ENCODE results near the gene OR52D1. TPM values are rescaled to one million over a fixed set of nuclear protein-coding genes. Genes with fewer than 3 reads are reported as not detected.

OR52D1 gene
- total RNA-seq (not detected), total RNA-seq (0 reads per million in 29 experiments)
- not detected for total RNA-seq (2013)

DNA sequence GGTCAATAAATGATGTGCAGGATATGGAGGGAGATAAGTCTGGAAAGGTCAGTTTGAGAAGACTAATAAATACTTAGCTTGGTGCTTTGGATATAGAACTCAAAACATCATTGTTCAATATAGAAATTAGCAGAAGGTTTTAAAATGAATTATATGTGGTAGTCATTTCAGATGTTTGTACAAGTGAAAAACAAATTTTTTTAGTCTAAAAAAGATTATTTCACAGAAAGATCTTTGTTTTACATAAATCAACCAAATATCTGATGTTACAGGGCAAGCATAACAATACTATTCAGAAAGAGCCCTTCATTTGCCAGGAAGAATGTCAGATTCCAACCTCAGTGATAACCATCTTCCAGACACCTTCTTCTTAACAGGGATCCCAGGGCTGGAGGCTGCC is at the start of gene OR52D1:
Gene OR52D1, plus strand, starts transcription at position 301 of the 400 bp plus-strand sequence. Its CDS starts 22 bp downstream, at position 323.
- no peak for ATAC-seq (replicated peaks in 1 of 4)
- no peaks in the 10 kb centered on the region for H3K9me3 ChIP-seq
- ChIA-PET POLR2A (no interaction called here), CTCF (no interaction called here)
- H3K36me3 Mint-ChIP-seq, result no peaks in the 10 kb centered on the region
- peaks cover 0 to 11% of the 10 kb centered on the region in 2 donors for H3K27me3 Mint-ChIP-seq
- H3K9me3 Mint-ChIP-seq, result no peaks in the 10 kb centered on the region
- H3K4me3 Mint-ChIP-seq, result no peak within 1 kb of the TSS
- DNase-seq, result no peak
- H3K4me1 Mint-ChIP-seq, result no peaks in the 10 kb centered on the region
- no peaks in the 10 kb centered on the region for H3K4me1 ChIP-seq (ENCODE audit: control insufficient read depth in 1 of 2, extremely low read depth in 1 of 2, insufficient read depth in 2 of 2, low read length in 2 of 2)
- H3K36me3 ChIP-seq (ENCODE audit: control insufficient read depth in 2 of 2, extremely low read depth in 1 of 2, insufficient read depth in 1 of 2, low read length in 1 of 2), result no peaks in the 10 kb centered on the region
- H3K27ac ChIP-seq (ENCODE audit: low read length), result no peak within 1 kb of the TSS
- H3K27me3 ChIP-seq (replicated peaks in 1 of 2; ENCODE audit: control insufficient read depth in 2 of 2, extremely low read depth in 1 of 2, insufficient read depth in 2 of 2, low read length in 1 of 2), result peaks cover 0 to 3% of the 10 kb centered on the region in 2 experiments
- H3K27ac Mint-ChIP-seq, result no peak within 1 kb of the TSS
- no peak within 1 kb of the TSS for H3K4me3 ChIP-seq (ENCODE audit: control insufficient read depth in 1 of 2, extremely low read depth in 1 of 2, low read length in 1 of 2)

GRCh38 chr11:5441414-5441813 is 47.1 kb upstream of the OR52D1 start, which contains the start of gene OR51I1:
Gene OR51I1, minus strand, starts transcription at chr11:5441514. Its CDS starts 0 bp downstream, at chr11:5441514.
- ChIA-PET CTCF (no interaction called here), POLR2A (no interaction called here)

DNA sequence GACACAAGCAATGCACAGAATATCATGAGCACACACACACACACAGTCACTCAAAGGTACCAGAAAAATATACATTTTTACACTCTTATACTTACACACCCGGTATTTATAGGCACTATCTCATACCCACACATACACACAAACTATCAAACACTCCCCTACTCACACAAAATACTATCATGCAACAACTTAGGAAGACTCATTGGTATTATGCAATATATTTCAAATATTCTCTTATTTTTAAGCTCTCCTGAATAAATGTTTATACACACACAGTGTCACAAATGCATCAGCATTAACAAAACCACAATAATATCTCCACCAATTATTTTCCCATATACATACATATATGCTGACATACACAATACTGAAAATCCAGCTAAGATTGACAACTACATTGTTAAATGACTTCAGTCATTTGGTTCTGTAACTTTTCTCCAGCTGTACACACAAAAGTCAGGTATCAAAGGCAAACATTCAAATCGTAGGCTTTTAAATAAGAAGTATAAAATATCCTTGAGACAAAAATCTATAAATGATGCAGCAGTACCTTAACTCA is 44.6 kb upstream of the OR52D1 start:
- ATAC-seq (replicated peaks in 1 of 4) (no peak), DNase-seq (no peak)
- H3K4me1 ChIP-seq (ENCODE audit: control insufficient read depth in 1 of 2, extremely low read depth in 1 of 2, insufficient read depth in 2 of 2, low read length in 2 of 2), result no peaks in the 10 kb centered on the region
- POLR2A ChIA-PET, result no interaction called here
- Mint-ChIP-seq H3K4me3 (no peak overlapping the region), H3K9me3 (peaks cover 0 to 5% (median 0%) of the 10 kb centered on the region in 3 donors), H3K36me3 (no peaks in the 10 kb centered on the region), H3K27ac (no peak overlapping the region), H3K4me1 (no peaks in the 10 kb centered on the region), H3K27me3 (peaks cover 13 to 24% of the 10 kb centered on the region in 2 donors)
- no peaks in the 10 kb centered on the region for H3K36me3 ChIP-seq (ENCODE audit: control insufficient read depth in 2 of 2, extremely low read depth in 1 of 2, insufficient read depth in 1 of 2, low read length in 1 of 2)
- H3K27me3 ChIP-seq (replicated peaks in 1 of 2; ENCODE audit: control insufficient read depth in 2 of 2, extremely low read depth in 1 of 2, insufficient read depth in 2 of 2, low read length in 1 of 2), result no peaks in the 10 kb centered on the region
- H3K27ac ChIP-seq (ENCODE audit: low read length), result no peak overlapping the region
- CTCF ChIA-PET, result no interaction called here
- H3K4me3 ChIP-seq (ENCODE audit: control insufficient read depth in 1 of 2, extremely low read depth in 1 of 2, low read length in 1 of 2), result no peak overlapping the region
- no CpG with 5 or more reads among the region's 2 CpGs for WGBS (ENCODE audit: insufficient coverage)
- H3K9me3 ChIP-seq, result no peaks in the 10 kb centered on the region

More at GRCh38 chr11:5441414-5441813, 47.1 kb upstream of the OR52D1 start, which contains the start of gene OR51I1:
- Histone ChIP-seq H3K4me3 (ENCODE audit: control insufficient read depth in 1 of 2, extremely low read depth in 1 of 2, low read length in 1 of 2) (no peak within 1 kb of the TSS), H3K27ac (ENCODE audit: low read length) (no peak within 1 kb of the TSS), H3K36me3 (ENCODE audit: control insufficient read depth in 2 of 2, extremely low read depth in 1 of 2, insufficient read depth in 1 of 2, low read length in 1 of 2) (no peaks in the 10 kb centered on the region), H3K9me3 (no peaks in the 10 kb centered on the region), H3K4me1 (ENCODE audit: control insufficient read depth in 1 of 2, extremely low read depth in 1 of 2, insufficient read depth in 2 of 2, low read length in 2 of 2) (no peaks in the 10 kb centered on the region), H3K27me3 (replicated peaks in 1 of 2; ENCODE audit: control insufficient read depth in 2 of 2, extremely low read depth in 1 of 2, insufficient read depth in 2 of 2, low read length in 1 of 2) (no peaks in the 10 kb centered on the region)
- H3K27me3 Mint-ChIP-seq, result peaks cover 13 to 28% of the 10 kb centered on the region in 2 donors
- H3K9me3 Mint-ChIP-seq, result peaks cover 0 to 5% (median 0%) of the 10 kb centered on the region in 3 donors
- H3K4me3 Mint-ChIP-seq, result no peak within 1 kb of the TSS
- no peak for ATAC-seq (replicated peaks in 1 of 4)
- H3K4me1 Mint-ChIP-seq, result no peaks in the 10 kb centered on the region
- 29% methylated on average over 2 of the region's 2 CpGs for WGBS (ENCODE audit: insufficient coverage)
- H3K27ac Mint-ChIP-seq, result no peak within 1 kb of the TSS
- no peak for DNase-seq
- no peaks in the 10 kb centered on the region for H3K36me3 Mint-ChIP-seq

GRCh38 chr11:5449023-5449422 is 39.5 kb upstream of the OR52D1 start, which contains the start of gene OR51I2:
Gene OR51I2, plus strand, starts transcription at chr11:5449323. Its CDS starts 4,166 bp downstream, at chr11:5453489.
- ATAC-seq (replicated peaks in 1 of 4), result no peak
- Mint-ChIP-seq H3K36me3 (no peaks in the 10 kb centered on the region), H3K27me3 (peaks cover 4 to 14% of the 10 kb centered on the region in 2 donors), H3K4me3 (no peak within 1 kb of the TSS), H3K9me3 (peaks cover 0 to 3% (median 0%) of the 10 kb centered on the region in 3 donors), H3K27ac (no peak within 1 kb of the TSS), H3K4me1 (no peaks in the 10 kb centered on the region)
- ChIA-PET POLR2A (no interaction called here), CTCF (no interaction called here)
- Histone ChIP-seq H3K36me3 (ENCODE audit: control insufficient read depth in 2 of 2, extremely low read depth in 1 of 2, insufficient read depth in 1 of 2, low read length in 1 of 2) (no peaks in the 10 kb centered on the region), H3K27me3 (replicated peaks in 1 of 2; ENCODE audit: control insufficient read depth in 2 of 2, extremely low read depth in 1 of 2, insufficient read depth in 2 of 2, low read length in 1 of 2) (no peaks in the 10 kb centered on the region), H3K27ac (ENCODE audit: low read length) (no peak within 1 kb of the TSS), H3K9me3 (no peaks in the 10 kb centered on the region), H3K4me3 (ENCODE audit: control insufficient read depth in 1 of 2, extremely low read depth in 1 of 2, low read length in 1 of 2) (no peak within 1 kb of the TSS), H3K4me1 (ENCODE audit: control insufficient read depth in 1 of 2, extremely low read depth in 1 of 2, insufficient read depth in 2 of 2, low read length in 2 of 2) (no peaks in the 10 kb centered on the region)
- no peak for DNase-seq
- WGBS (ENCODE audit: insufficient coverage), result no CpG with 5 or more reads among the region's 2 CpGs

GRCh38 chr11:5449432-5449831 is 39.1 kb upstream of the OR52D1 start:
- ChIA-PET POLR2A (no interaction called here), CTCF (no interaction called here)
- Histone ChIP-seq H3K27ac (ENCODE audit: low read length) (no peak overlapping the region), H3K9me3 (no peaks in the 10 kb centered on the region), H3K27me3 (replicated peaks in 1 of 2; ENCODE audit: control insufficient read depth in 2 of 2, extremely low read depth in 1 of 2, insufficient read depth in 2 of 2, low read length in 1 of 2) (no peaks in the 10 kb centered on the region), H3K4me3 (ENCODE audit: control insufficient read depth in 1 of 2, extremely low read depth in 1 of 2, low read length in 1 of 2) (no peak overlapping the region), H3K36me3 (ENCODE audit: control insufficient read depth in 2 of 2, extremely low read depth in 1 of 2, insufficient read depth in 1 of 2, low read length in 1 of 2) (no peaks in the 10 kb centered on the region), H3K4me1 (ENCODE audit: control insufficient read depth in 1 of 2, extremely low read depth in 1 of 2, insufficient read depth in 2 of 2, low read length in 2 of 2) (no peaks in the 10 kb centered on the region)
- H3K27ac Mint-ChIP-seq, result no peak overlapping the region
- H3K4me3 Mint-ChIP-seq, result no peak overlapping the region
- no peaks in the 10 kb centered on the region for H3K4me1 Mint-ChIP-seq
- DNase-seq, result no peak
- H3K27me3 Mint-ChIP-seq, result peaks cover 1 to 13% of the 10 kb centered on the region in 2 donors
- H3K9me3 Mint-ChIP-seq, result peaks cover 0 to 3% (median 0%) of the 10 kb centered on the region in 3 donors
- WGBS (ENCODE audit: insufficient coverage), result no CpG with 5 or more reads among the region's 4 CpGs
- ATAC-seq (replicated peaks in 1 of 4), result no peak
- H3K36me3 Mint-ChIP-seq, result no peaks in the 10 kb centered on the region

DNA sequence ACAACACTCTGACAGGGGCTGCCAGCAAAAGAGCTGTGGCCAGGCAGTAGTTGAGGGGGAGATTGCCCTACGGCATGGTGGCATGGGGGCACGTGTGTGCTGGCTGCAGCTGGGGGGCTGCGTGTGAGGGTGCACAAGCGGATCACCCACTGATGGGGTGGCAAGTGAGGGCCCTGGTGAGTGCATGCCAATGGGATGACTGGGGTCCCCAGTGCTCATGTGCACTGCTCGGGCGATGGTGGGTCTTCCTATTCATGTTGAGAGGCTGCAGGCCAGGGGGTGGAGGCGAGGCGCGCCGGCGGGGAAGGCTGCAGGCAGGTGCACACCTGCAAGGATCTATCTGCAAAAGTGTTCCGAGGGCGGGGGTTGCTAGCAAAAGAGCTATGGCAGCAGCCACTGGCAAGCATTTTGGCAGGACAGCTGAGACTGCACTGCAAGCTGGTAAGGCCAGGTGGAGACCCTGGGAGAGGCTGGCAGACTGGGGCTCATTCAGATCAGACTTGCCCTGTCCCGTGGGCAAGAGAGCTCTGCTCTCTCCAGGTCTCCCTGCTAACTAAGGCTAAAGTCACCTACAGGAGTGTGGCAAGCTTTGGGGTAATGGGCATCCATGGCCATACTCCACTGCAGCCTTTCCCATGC is 27.4 kb upstream of the OR52D1 start:
- Histone ChIP-seq H3K4me1 (ENCODE audit: control insufficient read depth in 1 of 2, extremely low read depth in 1 of 2, insufficient read depth in 2 of 2, low read length in 2 of 2) (no peaks in the 10 kb centered on the region), H3K36me3 (ENCODE audit: control insufficient read depth in 2 of 2, extremely low read depth in 1 of 2, insufficient read depth in 1 of 2, low read length in 1 of 2) (no peaks in the 10 kb centered on the region), H3K9me3 (no peaks in the 10 kb centered on the region), H3K27me3 (replicated peaks in 1 of 2; ENCODE audit: control insufficient read depth in 2 of 2, extremely low read depth in 1 of 2, insufficient read depth in 2 of 2, low read length in 1 of 2) (peaks cover 0 to 3% of the 10 kb centered on the region in 2 experiments), H3K27ac (ENCODE audit: low read length) (no peak overlapping the region), H3K4me3 (ENCODE audit: control insufficient read depth in 1 of 2, extremely low read depth in 1 of 2, low read length in 1 of 2) (no peak overlapping the region)
- 98% methylated on average over 13 of the region's 14 CpGs for WGBS (ENCODE audit: insufficient coverage)
- Mint-ChIP-seq H3K9me3 (no peaks in the 10 kb centered on the region), H3K36me3 (no peaks in the 10 kb centered on the region), H3K4me1 (peaks cover 0 to 2% (median 0%) of the 10 kb centered on the region in 3 donors), H3K4me3 (no peak overlapping the region), H3K27me3 (peaks cover 9 to 11% of the 10 kb centered on the region in 2 donors), H3K27ac (no peak overlapping the region)
- no peak for ATAC-seq (replicated peaks in 1 of 4)
- ChIA-PET CTCF (no interaction called here), POLR2A (interaction anchor here in 1 of 2 donors (0.5 kb wide), 1 partner anchor 833 kb away, joined by 6 read pairs; no protein-coding TSS in a partner anchor)
- no peak for DNase-seq

Data from T-cell (primary cell).